Peyer's patch (tissue), 4 donors: ENCODE measurements around the gene ASB2. TPM values are rescaled to one million over a fixed set of nuclear protein-coding genes. Genes with fewer than 3 reads are reported as not detected.

Experiments used
- DNase-seq, 3 donors: peaks; one replicate each; pipeline ENCODE4 v3.0.0-alpha.2; 2017 to 2019
- H3K27ac ChIP-seq, 4 donors: fragments of 200-600 bp; sonication (generic); one replicate each; pipeline ENCODE4 v1.5.1; 2016 to 2019
- H3K27me3 ChIP-seq, 2 donors: fragments of 200-600 bp; sonication (generic); one replicate each; pipeline ENCODE4 v1.5.1; 2019
- H3K36me3 ChIP-seq, 3 donors: fragments of 200-600 bp; sonication (generic); one replicate each; pipeline ENCODE4 v1.5.1; 2016 to 2019
- H3K4me1 ChIP-seq, 4 donors: fragments of 200-600 bp; sonication (generic); one replicate each; pipeline ENCODE4 v1.5.1; 2016 to 2019
- H3K4me3 ChIP-seq, 4 donors: fragments of 200-600 bp; sonication (generic); 1 replicate in 3 of 4; 2 replicates in 1 of 4; pipeline ENCODE4 v1.5.1; 2016 to 2019; ENCODE audit warnings: mild to moderate bottlenecking in 1 of 4
- H3K9me3 ChIP-seq, 4 donors: fragments of 200-600 bp; sonication (generic); one replicate each; pipeline ENCODE4 v1.5.1; 2016 to 2019; ENCODE audit warnings: mild to moderate bottlenecking in 1 of 4
- CTCF ChIP-seq, 6 experiments: fragments of 450-650 bp in 4 of 6; fragments of 200-600 bp in 2 of 6; sonication (generic) in 1 of 6; IDR thresholded peaks; one replicate each; pipeline ENCODE4 v1.5.1; 2017 to 2019; ENCODE audit warnings: antibody characterized with exemption in 6 of 6, mild to moderate bottlenecking in 3 of 6, moderate library complexity in 1 of 6
- POLR2A ChIP-seq, 2 donors: fragments of 450-650 bp; IDR thresholded peaks; one replicate each; pipeline ENCODE4 v1.5.1; 2017; ENCODE audit warnings: antibody characterized with exemption in 2 of 2, mild to moderate bottlenecking in 2 of 2, moderate library complexity in 2 of 2
- total RNA-seq, 4 donors: library from RNA; depleted of rRNA; stranded (reverse); fragments of >200 nt; gene quantifications; one replicate each; pipeline ENCODE4 v1.1.0, GENCODE V29; 2016

ASB2 gene
- total RNA-seq, 4 donors from 2014 or later = 3.2 to 32.2 (median 5.4) TPM

GRCh38 chr14:94001016-94001415 lies 24.6 kb upstream of the ASB2 start:
- H3K36me3 ChIP-seq = no peaks in the 10 kb centered on the region
- H3K9me3 ChIP-seq = no peaks in the 10 kb centered on the region
- no peaks in the 10 kb centered on the region for H3K27me3 ChIP-seq
- TF ChIP-seq CTCF (IDR thresholded peaks at IDR 0.05) (no peak), POLR2A (IDR thresholded peaks at IDR 0.05) (no peak)
- no peak overlapping the region for H3K27ac ChIP-seq
- H3K4me3 ChIP-seq = no peak overlapping the region
- H3K4me1 ChIP-seq = peaks cover 0 to 5% (median 3%) of the 10 kb centered on the region in 4 donors
- DNase-seq = no peak

- no peaks in the 10 kb centered on the region for H3K36me3 ChIP-seq
- no peak for TF ChIP-seq POLR2A (IDR thresholded peaks at IDR 0.05)
- TF ChIP-seq CTCF (IDR thresholded peaks at IDR 0.05) = no peak
- H3K4me3 ChIP-seq = no peak overlapping the region
- no peak overlapping the region for H3K27ac ChIP-seq
- H3K9me3 ChIP-seq = no peaks in the 10 kb centered on the region
- no peaks in the 10 kb centered on the region for H3K27me3 ChIP-seq
- DNase-seq = no peak
- H3K4me1 ChIP-seq = peaks cover 0 to 5% (median 3%) of the 10 kb centered on the region in 4 donors
Observed at GRCh38 chr14:94000267-94000666, 23.9 kb upstream of the ASB2 start.

- TF ChIP-seq POLR2A (IDR thresholded peaks at IDR 0.05) = no peak
- TF ChIP-seq CTCF (IDR thresholded peaks at IDR 0.05) = no peak
- H3K27ac ChIP-seq = no peak overlapping the region
- H3K4me1 ChIP-seq = peaks cover 0 to 5% (median 3%) of the 10 kb centered on the region in 4 donors
- no peaks in the 10 kb centered on the region for H3K27me3 ChIP-seq
- DNase-seq = no peak
- H3K36me3 ChIP-seq = no peaks in the 10 kb centered on the region
- H3K9me3 ChIP-seq = no peaks in the 10 kb centered on the region
- no peak overlapping the region for H3K4me3 ChIP-seq
Observed at GRCh38 chr14:93999573-93999972, 23.2 kb upstream of the ASB2 start.

- Histone ChIP-seq H3K27me3 (no peaks in the 10 kb centered on the region), H3K4me1 (peaks cover 0 to 5% (median 3%) of the 10 kb centered on the region in 4 donors), H3K4me3 (no peak overlapping the region), H3K9me3 (no peaks in the 10 kb centered on the region), H3K36me3 (no peaks in the 10 kb centered on the region), H3K27ac (no peak overlapping the region)
- DNase-seq = no peak
- TF ChIP-seq CTCF (IDR thresholded peaks at IDR 0.05) (no peak), POLR2A (IDR thresholded peaks at IDR 0.05) (no peak)
Observed at GRCh38 chr14:93998871-93999403, 22.6 kb upstream of the ASB2 start.

- TF ChIP-seq POLR2A (IDR thresholded peaks at IDR 0.05) = no peak
- no peak for TF ChIP-seq CTCF (IDR thresholded peaks at IDR 0.05)
- no peak for DNase-seq
Observed at GRCh38 chr14:93997916-93998870, 21.8 kb upstream of the ASB2 start.

More at GRCh38 chr14:93997916-93998870, 21.8 kb upstream of the ASB2 start:
- Histone ChIP-seq H3K27ac (no peak overlapping the region), H3K4me3 (no peak overlapping the region), H3K36me3 (no peaks in the 10 kb centered on the region), H3K4me1 (peaks cover 0 to 5% (median 3%) of the 10 kb centered on the region in 4 donors), H3K27me3 (no peaks in the 10 kb centered on the region), H3K9me3 (no peaks in the 10 kb centered on the region)
